ENCODE measurements around the gene KCNC3.

KCNC3 gene

GRCh38 chr19:50272263-50272897 is 56.8 kb downstream of the KCNC3 start:
- DNase-seq = no peak

GRCh38 chr19:50269653-50270052 is 59.5 kb downstream of the KCNC3 start:
- no peak for DNase-seq

- DNase-seq = no peak
Measured at GRCh38 chr19:50268501-50268900, 60.7 kb downstream of the KCNC3 start.

GRCh38 chr19:50268041-50268440 is 61.1 kb downstream of the KCNC3 start:
- no peak for DNase-seq

GRCh38 chr19:50266896-50267295 is 62.3 kb downstream of the KCNC3 start:
- DNase-seq = no peak

- no peak for DNase-seq
Measured at GRCh38 chr19:50266041-50266440, 63.1 kb downstream of the KCNC3 start.

GRCh38 chr19:50264483-50265186 is 64.5 kb downstream of the KCNC3 start:
- DNase-seq = no peak

GRCh38 chr19:50263176-50263575 is 66.0 kb downstream of the KCNC3 start:
- DNase-seq = no peak
